ENCODE results near the gene FBXO36. TPM values are rescaled to one million over a fixed set of nuclear protein-coding genes. Genes with fewer than 3 reads are reported as not detected.
A peak's percentile ranks its signal among the peaks of the same experiment; 100 is the strongest.
"Not testable (repeated sequence)": the region's sequence is repeated elsewhere in the genome, so short reads cannot be mapped to it uniquely, and the experiment has no call there.

FBXO36 gene
- total and polyA plus RNA-seq, 2 of the 13 experiments (the other 11 are each of a cell fraction or from before 2014, with no cell fraction given) = 2.8 TPM

DNA sequence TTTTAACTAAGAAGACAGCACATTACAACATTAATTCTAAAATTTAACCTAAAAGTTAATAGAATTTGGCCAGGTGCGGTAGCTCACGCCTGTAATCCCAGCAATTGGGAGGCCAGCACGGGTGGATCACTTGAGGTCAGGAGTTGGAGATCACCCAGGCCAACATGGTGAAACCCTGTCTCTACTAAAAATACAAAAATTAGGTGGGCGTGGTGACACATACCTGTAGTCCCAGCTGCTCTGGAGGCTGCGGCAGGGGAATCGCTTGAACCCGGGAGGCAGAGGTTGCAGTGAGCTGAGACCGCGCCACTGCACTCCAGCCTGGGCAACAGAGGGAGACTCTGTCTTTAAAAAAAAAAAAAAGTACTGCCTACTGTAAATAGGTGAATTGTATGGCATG is 21.8 kb upstream of the FBXO36 start:
- H3K27me3 ChIP-seq (ENCODE audit: control insufficient read depth in 1 of 2, insufficient read depth in 2 of 2, low read length in 2 of 2); H2AFZ ChIP-seq (ENCODE audit: low read length); H3K9ac ChIP-seq (ENCODE audit: insufficient read depth, low read depth, low read length); H3K27ac ChIP-seq (ENCODE audit: extremely low read length, insufficient read depth, low read length); DNase-seq (ENCODE audit: low spot score); H3K4me3 ChIP-seq (replicated peaks in 1 of 3; ENCODE audit: insufficient read depth in 1 of 3, low read depth in 2 of 3, low read length in 3 of 3); H3K9me3 ChIP-seq (ENCODE audit: low read length); ATAC-seq; intact Hi-C loops (cut with micrococcal nuclease; ENCODE audit: unreplicated experiment); FAIRE-seq; BruUV-seq (replicated peaks); CTCF ChIA-PET (ENCODE audit: low intra/inter-chr PET ratio, low total read pairs); in situ Hi-C loops (cut with HindIII; ENCODE audit: extremely low pct_ligation_motif_present, low pct_unique_long_range_greater_than_20kb): not testable (repeated sequence)
- 0 out of 2 replicates have a peak overlapping the region, but pooled peaks have one; percentile 0 for H3K4me2 ChIP-seq (ENCODE audit: low read depth, low read length)
- H4K20me1 ChIP-seq (ENCODE audit: insufficient read depth, low read length) = peaks cover 53% of the 10 kb centered on the region
- H3K4me1 ChIP-seq (ENCODE audit: insufficient read depth, low read length) = peaks cover 24% of the 10 kb centered on the region
- H3K36me3 ChIP-seq (replicated peaks in 1 of 2; ENCODE audit: control insufficient read depth in 1 of 2, insufficient read depth in 2 of 2, low read length in 2 of 2) = peaks cover 4 to 26% of the 10 kb centered on the region in 2 experiments; a peak in 4 of 5 replicates
- WGBS (ENCODE audit: low lambda C conversion rate) = 94% methylated on average over 9 of the region's 9 CpGs
- H3K79me2 ChIP-seq (ENCODE audit: insufficient read depth, low read length) = peaks cover 90% of the 10 kb centered on the region
- POLR2A ChIA-PET = interaction anchor here (2.1 kb wide), 1 partner anchor 20 kb away, joined by 6 read pairs; no protein-coding TSS in a partner anchor

DNA sequence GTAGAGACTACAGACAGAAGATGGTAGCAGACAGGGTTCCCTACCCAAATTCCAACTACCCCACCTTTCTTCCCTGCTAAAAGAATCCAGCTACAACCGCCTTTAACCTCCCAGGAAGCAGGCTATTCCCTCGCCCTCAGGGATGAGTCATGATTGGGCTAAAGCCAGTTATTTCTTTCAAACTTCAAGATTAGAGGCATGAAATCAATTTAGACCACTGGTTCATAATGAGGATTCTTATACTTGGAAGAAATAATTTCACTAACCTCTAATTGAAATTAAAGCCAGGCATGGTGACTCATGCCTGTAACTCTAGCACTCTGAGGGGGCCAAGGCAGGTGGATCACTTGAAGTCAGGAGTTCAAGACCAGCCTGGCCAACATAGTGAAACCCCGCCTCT is 20.5 kb upstream of the FBXO36 start:
- no peak for ATAC-seq
- DNase-seq (ENCODE audit: low spot score) = no peak
- Histone ChIP-seq H3K27ac (ENCODE audit: extremely low read length, insufficient read depth, low read length) (no peak overlapping the region), H3K4me3 (replicated peaks in 1 of 3; ENCODE audit: insufficient read depth in 1 of 3, low read depth in 2 of 3, low read length in 3 of 3) (no peak overlapping the region), H3K4me2 (ENCODE audit: low read depth, low read length) (no peak overlapping the region), H3K79me2 (ENCODE audit: insufficient read depth, low read length) (peaks cover 85% of the 10 kb centered on the region), H4K20me1 (ENCODE audit: insufficient read depth, low read length) (peaks cover 56% of the 10 kb centered on the region), H3K27me3 (ENCODE audit: control insufficient read depth in 1 of 2, insufficient read depth in 2 of 2, low read length in 2 of 2) (no peaks in the 10 kb centered on the region), H2AFZ (ENCODE audit: low read length) (no peak overlapping the region), H3K36me3 (replicated peaks in 1 of 2; ENCODE audit: control insufficient read depth in 1 of 2, insufficient read depth in 2 of 2, low read length in 2 of 2) (peaks cover 4 to 33% of the 10 kb centered on the region in 2 experiments; a peak in 4 of 5 replicates), H3K9ac (ENCODE audit: insufficient read depth, low read depth, low read length) (no peak overlapping the region), H3K4me1 (ENCODE audit: insufficient read depth, low read length) (peaks cover 24% of the 10 kb centered on the region), H3K9me3 (ENCODE audit: low read length) (no peaks in the 10 kb centered on the region)
- no TSS peak for BruUV-seq (replicated peaks)
- ChIA-PET CTCF (ENCODE audit: low intra/inter-chr PET ratio, low total read pairs) (no interaction called here), POLR2A (no interaction called here)
- in situ Hi-C loops (cut with HindIII; ENCODE audit: extremely low pct_ligation_motif_present, low pct_unique_long_range_greater_than_20kb) (no loop called here), intact Hi-C loops (cut with micrococcal nuclease; ENCODE audit: unreplicated experiment) (no loop called here)
- TF ChIP-seq, protein P1, sequence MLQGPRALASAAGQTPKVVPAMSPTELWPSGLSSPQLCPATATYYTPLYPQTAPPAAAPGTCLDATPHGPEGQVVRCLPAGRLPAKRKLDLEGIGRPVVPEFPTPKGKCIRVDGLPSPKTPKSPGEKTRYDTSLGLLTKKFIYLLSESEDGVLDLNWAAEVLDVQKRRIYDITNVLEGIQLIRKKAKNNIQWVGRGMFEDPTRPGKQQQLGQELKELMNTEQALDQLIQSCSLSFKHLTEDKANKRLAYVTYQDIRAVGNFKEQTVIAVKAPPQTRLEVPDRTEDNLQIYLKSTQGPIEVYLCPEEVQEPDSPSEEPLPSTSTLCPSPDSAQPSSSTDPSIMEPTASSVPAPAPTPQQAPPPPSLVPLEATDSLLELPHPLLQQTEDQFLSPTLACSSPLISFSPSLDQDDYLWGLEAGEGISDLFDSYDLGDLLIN (CRISPR knock-in tag; IDR thresholded peaks at IDR 0.05; ENCODE audit: borderline replicate concordance) = no peak
- no peak for TF ChIP-seq ELF4 (CRISPR knock-in tag; IDR thresholded peaks at IDR 0.05; ENCODE audit: borderline replicate concordance)
- TF ChIP-seq RCOR2 (CRISPR knock-in tag; IDR thresholded peaks at IDR 0.05) = no peak
- no peak for TF ChIP-seq ZNF766 (CRISPR knock-in tag; IDR thresholded peaks at IDR 0.05; ENCODE audit: borderline replicate concordance)
- TF ChIP-seq GFI1 (CRISPR knock-in tag; IDR thresholded peaks at IDR 0.05; ENCODE audit: borderline replicate concordance) = no peak
- no peak for TF ChIP-seq HMG20A (CRISPR knock-in tag; IDR thresholded peaks at IDR 0.05; ENCODE audit: borderline replicate concordance)
- TF ChIP-seq KDM2A (CRISPR knock-in tag; IDR thresholded peaks at IDR 0.05; ENCODE audit: borderline replicate concordance, low read depth) = no peak
- FAIRE-seq = no peak
- WGBS (ENCODE audit: low lambda C conversion rate) = 91% methylated on average over 3 of the region's 3 CpGs

All from HepG2 (cell line).